Measurements from ENCODE around the gene TMUB1. TPM values are rescaled to one million over a fixed set of nuclear protein-coding genes. Genes with fewer than 3 reads are reported as not detected.

Gene TMUB1
- total and polyA plus RNA-seq, 9 of the 15 experiments (the other 6 are each of a cell fraction or from before 2014, with no cell fraction given) = 0.14 to 241 (median 74.1) TPM

- TF ChIP-seq HDGF (IDR thresholded peaks at IDR 0.05) = peak; percentile 81
- TF ChIP-seq NR2F6 (CRISPR knock-in tag; IDR thresholded peaks at IDR 0.05) = 0 out of 2 replicates have a peak, but pooled peaks have one; percentile 33
- peak; percentile 59 for TF ChIP-seq L3MBTL2 (IDR thresholded peaks at IDR 0.05)
- peak; percentile 89; the same call in 1 of the 2 replicates for TF ChIP-seq RNF2 (IDR thresholded peaks at IDR 0.05)
- TF ChIP-seq ZNF668 (CRISPR knock-in tag; IDR thresholded peaks at IDR 0.05) = 0 out of 2 replicates have a peak, but pooled peaks have one; percentile 40
- TF ChIP-seq RAD51 (IDR thresholded peaks at IDR 0.05; ENCODE audit: borderline replicate concordance, low read depth) = peak; percentile 38; the same call in 1 of the 2 replicates
- peak; percentile 76 to 81; a peak in 3 of 4 replicates for TF ChIP-seq UBTF (IDR thresholded peaks at IDR 0.05; ENCODE audit: borderline replicate concordance in 1 of 2, low read depth in 2 of 2, low read length in 2 of 2)
- peak; percentile 81 for TF ChIP-seq ZBTB2 (IDR thresholded peaks at IDR 0.05)
- peak; percentile 78; the same call in 1 of the 2 replicates for TF ChIP-seq TCF7 (IDR thresholded peaks at IDR 0.05; ENCODE audit: borderline replicate concordance)
- peak; percentile 73; the same call in 1 of the 2 replicates for TF ChIP-seq MYC (IDR thresholded peaks at IDR 0.05; ENCODE audit: low read depth, low read length)
- TF ChIP-seq MYC (CRISPR knock-in tag; IDR thresholded peaks at IDR 0.05; ENCODE audit: borderline replicate concordance, low read depth) = peak; percentile 41; the same call in 1 of the 2 replicates
- TF ChIP-seq NR2C1 (IDR thresholded peaks at IDR 0.05) = no peak
- peak; percentile 39; the same call in 1 of the 2 replicates for TF ChIP-seq NR2C1 (tag; IDR thresholded peaks at IDR 0.05)
- no peak for TF ChIP-seq NCOA6 (IDR thresholded peaks at IDR 0.05)
- no peak for TF ChIP-seq MCM3 (IDR thresholded peaks at IDR 0.05)
- peak; percentile 92 for TF ChIP-seq ZNF395 (CRISPR knock-in tag; IDR thresholded peaks at IDR 0.05)
- no peak for TF ChIP-seq ZNF699 (CRISPR knock-in tag; IDR thresholded peaks at IDR 0.05; ENCODE audit: insufficient replicate concordance)
- TF ChIP-seq TARDBP (IDR thresholded peaks at IDR 0.05) = peak; percentile 77; the same call in 1 of the 2 replicates
- TF ChIP-seq ZNF780A (CRISPR knock-in tag; IDR thresholded peaks at IDR 0.05) = no peak
- peak; percentile 88; the same call in 1 of the 2 replicates for TF ChIP-seq PREB (CRISPR knock-in tag; IDR thresholded peaks at IDR 0.05)
- no peak; the same call in 1 of the 2 replicates for TF ChIP-seq NR4A1 (CRISPR knock-in tag; IDR thresholded peaks at IDR 0.05)
- 0 out of 2 replicates have a peak, but pooled peaks have one; percentile 38 for TF ChIP-seq NR4A1 (tag; IDR thresholded peaks at IDR 0.05)
These were observed 44.1 kb downstream of the TMUB1 start (continued) for GRCh38 chr7:151038951-151039849.

Data from K562 (cell line).